Left ventricle myocardium inferior (tissue), 1 donor: ENCODE measurements around the gene ZNF41. TPM values are rescaled to one million over a fixed set of nuclear protein-coding genes. Genes with fewer than 3 reads are reported as not detected.
A peak's percentile ranks its signal among the peaks of the same experiment; 100 is the strongest.
"Not testable (repeated sequence)": the region's sequence is repeated elsewhere in the genome, so short reads cannot be mapped to it uniquely, and the experiment has no call there.

Experiments used
- DNase-seq: peaks from one replicate; pipeline ENCODE4 v3.0.0-alpha.2; 2020
- H3K27ac ChIP-seq: fragments of 200-600 bp; replicated peaks from 2 replicates; pipeline ENCODE4 v1.8.0; 2021
- H3K27me3 ChIP-seq: fragments of 200-600 bp; 2 replicates; pipeline ENCODE4 v1.8.0; 2021; ENCODE audit warnings: low read depth
- H3K36me3 ChIP-seq: fragments of 200-600 bp; 2 replicates; pipeline ENCODE4 v1.8.0; 2021
- H3K4me1 ChIP-seq: fragments of 200-600 bp; 2 replicates; pipeline ENCODE4 v1.8.0; 2021
- H3K4me3 ChIP-seq: fragments of 200-600 bp; 2 replicates; pipeline ENCODE4 v1.8.0; 2021; ENCODE audit warnings: mild to moderate bottlenecking, moderate library complexity
- H3K9me3 ChIP-seq: fragments of 200-600 bp; replicated peaks from 2 replicates; pipeline ENCODE4 v1.8.0; 2021
- intact Hi-C: fragments of 100-400 bp; cut with micrococcal nuclease; formaldehyde crosslinking; loops from one replicate; pipeline ENCODE4 v1.11.0; 2022
- total RNA-seq: library from RNA; stranded (reverse); fragmentation: NEBNext Ultra II Directional; extraction: Animal tissue kit (Norgen Biotek cat#: 25700); gene quantifications from one replicate; pipeline ENCODE4 v1.2.1, GENCODE V29; 2021
- TF ChIP-seq, protein P1 (sequence below): fragments of 200-600 bp; IDR thresholded peaks from 2 replicates; pipeline ENCODE4 v1.8.0; 2021; ENCODE audit warnings: antibody characterized with exemption, mild to moderate bottlenecking, borderline replicate concordance
- donor health status: DM: no; HTN: yes; CAD: no; lungs with severe emphysema.

The ZNF41 gene
- total RNA-seq, 1 donor from 2014 or later, result 16.1 TPM

DNA sequence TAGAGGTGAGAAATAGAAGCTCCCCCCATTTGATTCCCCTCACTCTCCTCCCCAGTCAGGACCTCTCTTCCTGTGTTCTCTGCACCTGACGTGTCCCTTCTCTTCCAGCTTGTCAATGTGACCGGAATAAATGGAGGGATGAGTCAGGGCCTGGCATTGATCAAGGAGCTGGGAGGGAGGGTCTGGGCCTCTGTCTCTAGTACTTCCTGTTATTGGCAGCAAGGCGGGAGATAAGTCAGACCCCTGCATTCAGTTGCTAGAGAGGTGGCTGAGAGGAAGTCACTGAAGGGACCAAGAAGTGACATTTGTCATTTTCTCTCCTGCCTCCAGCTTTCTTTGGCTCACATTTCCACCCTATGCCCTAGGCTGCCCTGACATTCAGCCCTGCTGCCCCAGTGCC is 35.1 kb upstream of the ZNF41 start:
- H3K9me3 ChIP-seq, result no peaks in the 10 kb centered on the region
- no peaks in the 10 kb centered on the region for H3K27me3 ChIP-seq
- intact Hi-C loops, result no loop called here
- no peaks in the 10 kb centered on the region for H3K4me1 ChIP-seq
- H3K27ac ChIP-seq, result no peak overlapping the region
- no peaks in the 10 kb centered on the region for H3K36me3 ChIP-seq
- no peak overlapping the region for H3K4me3 ChIP-seq
- TF ChIP-seq, protein P1, sequence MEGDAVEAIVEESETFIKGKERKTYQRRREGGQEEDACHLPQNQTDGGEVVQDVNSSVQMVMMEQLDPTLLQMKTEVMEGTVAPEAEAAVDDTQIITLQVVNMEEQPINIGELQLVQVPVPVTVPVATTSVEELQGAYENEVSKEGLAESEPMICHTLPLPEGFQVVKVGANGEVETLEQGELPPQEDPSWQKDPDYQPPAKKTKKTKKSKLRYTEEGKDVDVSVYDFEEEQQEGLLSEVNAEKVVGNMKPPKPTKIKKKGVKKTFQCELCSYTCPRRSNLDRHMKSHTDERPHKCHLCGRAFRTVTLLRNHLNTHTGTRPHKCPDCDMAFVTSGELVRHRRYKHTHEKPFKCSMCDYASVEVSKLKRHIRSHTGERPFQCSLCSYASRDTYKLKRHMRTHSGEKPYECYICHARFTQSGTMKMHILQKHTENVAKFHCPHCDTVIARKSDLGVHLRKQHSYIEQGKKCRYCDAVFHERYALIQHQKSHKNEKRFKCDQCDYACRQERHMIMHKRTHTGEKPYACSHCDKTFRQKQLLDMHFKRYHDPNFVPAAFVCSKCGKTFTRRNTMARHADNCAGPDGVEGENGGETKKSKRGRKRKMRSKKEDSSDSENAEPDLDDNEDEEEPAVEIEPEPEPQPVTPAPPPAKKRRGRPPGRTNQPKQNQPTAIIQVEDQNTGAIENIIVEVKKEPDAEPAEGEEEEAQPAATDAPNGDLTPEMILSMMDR, result no peak
- DNase-seq, result no peak

DNA sequence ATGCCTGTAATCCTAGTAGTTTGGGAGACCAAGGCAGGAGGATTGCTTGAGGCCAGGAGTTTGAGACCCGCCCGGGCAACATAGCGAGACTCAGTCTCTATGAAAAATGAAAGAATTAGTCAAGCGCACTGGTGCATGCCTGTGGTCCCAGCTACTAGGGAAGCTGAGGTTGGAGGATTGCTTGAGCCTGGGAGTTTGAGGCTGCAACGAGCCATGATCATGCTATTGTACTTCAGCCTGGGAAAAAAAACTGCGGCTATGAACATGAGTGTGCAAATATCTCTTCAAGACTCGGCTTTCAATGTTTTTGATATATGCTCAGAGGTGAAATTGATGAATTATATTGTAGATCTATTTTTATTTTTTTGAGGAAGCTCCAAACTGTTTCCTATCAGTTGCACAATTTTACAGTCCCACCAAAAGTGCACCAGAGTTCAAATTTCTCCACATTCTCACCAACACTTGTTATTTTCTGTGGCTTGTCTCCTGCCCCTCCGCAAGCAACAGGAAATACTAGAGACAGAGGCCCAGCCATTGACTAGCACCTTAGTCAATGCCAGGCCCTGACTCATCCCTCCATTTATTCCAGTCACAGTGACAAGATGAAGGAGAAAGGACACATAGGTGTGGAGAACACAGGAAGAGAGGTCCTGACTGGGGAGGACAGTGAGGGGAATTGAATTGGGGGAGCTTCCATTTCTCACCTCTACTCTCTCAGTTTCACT is 33.1 kb upstream of the ZNF41 start:
- intact Hi-C loops, result no loop called here
- Histone ChIP-seq H3K4me1 (no peaks in the 10 kb centered on the region), H3K4me3 (no peak overlapping the region), H3K27ac (no peak overlapping the region), H3K36me3 (no peaks in the 10 kb centered on the region), H3K27me3 (no peaks in the 10 kb centered on the region), H3K9me3 (no peaks in the 10 kb centered on the region)
- no peak for DNase-seq
- TF ChIP-seq, protein P1, result no peak

GRCh38 chrX:47514533-47515235 is 31.7 kb upstream of the ZNF41 start:
- Histone ChIP-seq H3K36me3 (no peaks in the 10 kb centered on the region), H3K9me3 (no peaks in the 10 kb centered on the region), H3K27ac (no peak overlapping the region), H3K4me3 (no peak overlapping the region), H3K4me1 (no peaks in the 10 kb centered on the region), H3K27me3 (no peaks in the 10 kb centered on the region)
- intact Hi-C loops, result no loop called here
- TF ChIP-seq, protein P1, result no peak
- no peak for DNase-seq

DNA sequence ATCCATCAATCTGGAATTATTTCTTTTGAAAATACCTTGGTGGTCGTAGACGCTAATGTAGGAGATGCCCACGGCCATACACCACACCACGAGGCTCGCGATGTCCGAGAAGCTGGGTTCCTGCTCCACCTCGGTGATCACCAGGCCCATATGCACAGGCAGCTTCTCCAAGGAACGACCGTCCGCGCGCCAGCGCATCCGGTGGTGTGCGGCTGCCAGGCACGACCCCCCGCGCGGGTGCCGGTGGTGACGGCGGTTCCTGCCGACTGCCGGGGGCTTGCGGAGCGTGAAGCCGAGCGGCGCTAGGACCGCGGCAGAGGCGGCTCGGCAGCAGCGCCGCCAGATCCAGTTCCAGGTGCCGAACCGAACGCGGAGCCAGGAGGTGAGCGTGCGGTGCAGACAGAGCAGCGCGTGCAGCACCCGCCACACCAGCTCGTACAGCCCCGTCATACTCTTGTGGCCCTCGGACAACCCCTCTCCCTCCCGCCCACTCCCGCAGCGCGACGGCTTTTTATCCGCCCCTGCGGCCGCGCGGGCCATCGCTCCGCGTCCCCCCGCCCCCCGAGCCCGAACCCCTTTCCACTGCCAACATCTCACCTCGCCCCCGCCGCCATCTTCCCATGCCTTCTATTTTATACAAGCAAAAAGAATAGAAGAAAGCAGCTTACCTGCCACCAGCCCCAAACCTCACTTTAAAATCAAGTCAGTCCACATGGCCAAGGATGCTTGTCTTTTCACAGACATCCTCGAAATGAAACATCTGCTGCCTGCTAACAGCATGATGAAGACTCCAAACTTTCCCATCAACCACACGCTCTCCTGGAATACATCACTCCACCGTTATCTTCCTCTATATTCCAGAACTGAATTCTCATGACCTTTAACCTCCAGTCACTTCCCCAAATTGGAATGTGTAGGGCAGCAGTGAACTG is 30.3 kb upstream of the ZNF41 start:
- not testable (repeated sequence) for DNase-seq

DNA sequence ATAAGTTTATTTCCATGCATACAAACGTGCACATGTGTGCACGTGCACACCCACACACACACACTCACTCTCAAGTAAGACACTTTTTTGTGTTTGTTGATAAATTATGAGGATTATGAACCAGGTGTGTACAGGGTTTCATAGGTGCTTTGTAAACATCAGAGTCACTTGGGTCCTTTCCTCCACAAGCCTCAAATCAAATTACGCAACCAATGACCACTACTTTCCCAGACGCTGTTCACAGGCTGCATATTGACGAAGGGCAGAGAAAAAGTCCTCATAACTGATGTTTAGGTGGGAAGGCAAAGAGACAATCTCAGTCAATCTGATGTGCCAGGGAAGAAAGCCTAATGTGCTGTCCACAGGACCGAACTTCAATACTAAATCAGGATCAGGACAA is 29.4 kb upstream of the ZNF41 start:
- H3K4me1 ChIP-seq, H3K4me3 ChIP-seq, H3K27ac ChIP-seq, H3K27me3 ChIP-seq, DNase-seq, H3K9me3 ChIP-seq, H3K36me3 ChIP-seq, intact Hi-C loops: not testable (repeated sequence)

More for the DNA sequence above, 30.3 kb upstream of the ZNF41 start:
- H3K4me3 ChIP-seq, result peak overlapping the region; percentile 60
- H3K27ac ChIP-seq, intact Hi-C loops, H3K9me3 ChIP-seq, H3K4me1 ChIP-seq, H3K36me3 ChIP-seq, H3K27me3 ChIP-seq: not testable (repeated sequence)

DNA sequence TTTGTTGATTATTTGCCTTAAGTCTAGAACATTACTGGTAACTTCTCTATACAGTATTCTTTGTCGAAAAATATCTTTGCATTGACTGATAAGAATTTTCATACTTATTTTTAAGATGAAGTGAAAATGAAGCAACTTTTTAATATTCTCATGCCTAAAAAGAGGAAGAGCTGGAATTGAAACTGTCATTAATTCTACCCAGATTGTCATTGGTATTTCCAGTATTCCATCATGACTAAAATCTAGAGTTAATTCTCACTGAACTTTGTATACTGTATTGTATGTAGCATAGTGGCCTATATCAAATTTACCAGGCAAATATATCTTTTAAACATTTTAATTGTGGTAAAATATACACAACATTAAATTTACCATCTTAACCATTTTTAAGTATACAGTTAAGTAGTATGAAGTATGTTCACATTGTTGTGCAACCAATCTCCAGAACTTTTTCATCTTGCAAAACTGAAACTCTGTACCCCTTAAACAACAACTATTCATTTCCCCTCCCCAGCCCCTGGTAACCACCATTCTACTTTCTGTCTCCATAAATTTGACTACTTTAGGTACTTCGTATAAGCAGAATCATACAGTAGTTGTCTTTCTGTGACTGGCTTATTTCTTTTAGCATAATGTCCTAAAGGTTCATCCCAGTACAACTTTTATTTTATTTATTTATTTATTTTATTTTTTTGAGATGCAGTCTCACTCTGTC is 24.3 kb upstream of the ZNF41 start:
- no peak overlapping the region for H3K27ac ChIP-seq
- no peak overlapping the region for H3K4me3 ChIP-seq
- no peak for DNase-seq
- TF ChIP-seq, protein P1, result no peak
- no peaks in the 10 kb centered on the region for H3K9me3 ChIP-seq
- H3K27me3 ChIP-seq, result no peaks in the 10 kb centered on the region
- H3K36me3 ChIP-seq, result no peaks in the 10 kb centered on the region
- H3K4me1 ChIP-seq, result no peaks in the 10 kb centered on the region
- intact Hi-C loops, result no loop called here
